Measurements from ENCODE around the gene LRFN4. TPM values are rescaled to one million over a fixed set of nuclear protein-coding genes. Genes with fewer than 3 reads are reported as not detected.

Gene LRFN4
- total RNA-seq, 8 experiments from 2014 or later: 7.7 to 45.9 (median 34.0) TPM

GRCh38 chr11:66870616-66871520, 14.0 kb downstream of the LRFN4 start:
- in situ Hi-C loops (cut with MboI; ENCODE audit: low pct_unique_long_range_greater_than_20kb in 2 of 9, low sequenced_read_pairs in 9 of 9, unreplicated experiment in 9 of 9): no loop called here
- peak in 1 of 8 experiments; percentile 4 for ATAC-seq (replicated peaks in 6 of 8)
- H3K27ac ChIP-seq: no peak overlapping the region
- H3K4me1 ChIP-seq (replicated peaks in 1 of 2): peaks cover 7 to 8% of the 10 kb centered on the region in 2 donors
- H3K4me3 ChIP-seq: no peak overlapping the region
- 50 to 100% (median 87%) methylated on average over 1 to 12 of the region's 39 CpGs; no CpG with 5 or more reads in 6 of the 10 experiments for WGBS, 10 experiments

GRCh38 chr11:66871521-66871901, 14.6 kb downstream of the LRFN4 start:
- ATAC-seq (replicated peaks in 6 of 8): no peak
- Histone ChIP-seq H3K4me1 (replicated peaks in 1 of 2) (peaks cover 9 to 11% of the 10 kb centered on the region in 2 donors), H3K4me3 (no peak overlapping the region), H3K27ac (no peak overlapping the region)
- in situ Hi-C loops (cut with MboI; ENCODE audit: low pct_unique_long_range_greater_than_20kb in 2 of 9, low sequenced_read_pairs in 9 of 9, unreplicated experiment in 9 of 9): no loop called here
- 86 to 100% (median 92%) methylated on average over 1 to 5 of the region's 18 CpGs; no CpG with 5 or more reads in 6 of the 10 experiments for WGBS, 10 experiments

GRCh38 chr11:66874232-66874631, 17.4 kb downstream of the LRFN4 start:
- ATAC-seq (replicated peaks in 6 of 8): no peak
- Histone ChIP-seq H3K4me1 (replicated peaks in 1 of 2) (peaks cover 22 to 25% of the 10 kb centered on the region in 2 donors), H3K27ac (no peak overlapping the region), H3K4me3 (no peak overlapping the region)
- 67 to 100% (median 85%) methylated on average over 2 to 5 of the region's 6 CpGs; no CpG with 5 or more reads in 2 of the 10 experiments for whole genome bisulfite sequencing, 10 experiments
- in situ Hi-C loops (cut with MboI; ENCODE audit: low pct_unique_long_range_greater_than_20kb in 2 of 9, low sequenced_read_pairs in 9 of 9, unreplicated experiment in 9 of 9): no loop called here

GRCh38 chr11:66875378-66875777, 18.5 kb downstream of the LRFN4 start:
- in situ Hi-C loops (cut with MboI; ENCODE audit: low pct_unique_long_range_greater_than_20kb in 2 of 9, low sequenced_read_pairs in 9 of 9, unreplicated experiment in 9 of 9): no loop called here
- Histone ChIP-seq H3K4me3 (no peak overlapping the region), H3K27ac (no peak overlapping the region), H3K4me1 (replicated peaks in 1 of 2) (peaks cover 31 to 36% of the 10 kb centered on the region in 2 donors)
- no peak for ATAC-seq (replicated peaks in 6 of 8)
- WGBS, 10 experiments: 0 to 100% (median 80%) methylated on average over 1 to 3 of the region's 13 CpGs; no CpG with 5 or more reads in 5 of the 10 experiments

- in situ Hi-C loops (cut with MboI; ENCODE audit: low pct_unique_long_range_greater_than_20kb in 2 of 9, low sequenced_read_pairs in 9 of 9, unreplicated experiment in 9 of 9): no loop called here
- H3K4me3 ChIP-seq: no peak overlapping the region
- WGBS, 10 experiments: 20 to 100% (median 88%) methylated on average over 1 to 8 of the region's 9 CpGs; no CpG with 5 or more reads in 1 of the 10 experiments
- H3K27ac ChIP-seq: no peak overlapping the region
- peak in 1 of 8 experiments; percentile 48 for ATAC-seq (replicated peaks in 6 of 8)
- H3K4me1 ChIP-seq (replicated peaks in 1 of 2): peaks cover 50 to 59% of the 10 kb centered on the region in 2 donors
Measured at GRCh38 chr11:66877588-66878385, 20.9 kb downstream of the LRFN4 start.

- peak in 3 of 8 experiments; percentile 20 to 47 (median 29) for ATAC-seq (replicated peaks in 6 of 8)
- WGBS, 10 experiments: 49 to 86% (median 64%) methylated on average over 1 to 7 of the region's 12 CpGs; no CpG with 5 or more reads in 4 of the 10 experiments
- in situ Hi-C loops (cut with MboI; ENCODE audit: low pct_unique_long_range_greater_than_20kb in 2 of 9, low sequenced_read_pairs in 9 of 9, unreplicated experiment in 9 of 9): no loop called here
- H3K27ac ChIP-seq: no peak overlapping the region
- no peak overlapping the region for H3K4me3 ChIP-seq
- H3K4me1 ChIP-seq (replicated peaks in 1 of 2): peaks cover 56 to 64% of the 10 kb centered on the region in 2 donors
Measured at GRCh38 chr11:66878474-66878873, 21.6 kb downstream of the LRFN4 start.

- Histone ChIP-seq H3K4me1 (replicated peaks in 1 of 2) (peaks cover 56 to 66% of the 10 kb centered on the region in 2 donors), H3K4me3 (no peak overlapping the region), H3K27ac (no peak overlapping the region)
- in situ Hi-C loops (cut with MboI; ENCODE audit: low pct_unique_long_range_greater_than_20kb in 2 of 9, low sequenced_read_pairs in 9 of 9, unreplicated experiment in 9 of 9): no loop called here
- no peak for ATAC-seq (replicated peaks in 6 of 8)
- 70 to 93% methylated on average over 2 to 3 of the region's 7 CpGs; no CpG with 5 or more reads in 8 of the 10 experiments for WGBS, 10 experiments
Measured at GRCh38 chr11:66879000-66879399, 22.1 kb downstream of the LRFN4 start.

- no peak overlapping the region for H3K4me3 ChIP-seq
- peaks cover 56 to 66% of the 10 kb centered on the region in 2 donors for H3K4me1 ChIP-seq (replicated peaks in 1 of 2)
- in situ Hi-C loops (cut with MboI; ENCODE audit: low pct_unique_long_range_greater_than_20kb in 2 of 9, low sequenced_read_pairs in 9 of 9, unreplicated experiment in 9 of 9): no loop called here
- H3K27ac ChIP-seq: peak overlapping the region in 1 of 2 donors; percentile 5
- WGBS, 10 experiments: 30 to 87% (median 32%) methylated on average over 2 to 4 of the region's 9 CpGs; no CpG with 5 or more reads in 7 of the 10 experiments
- ATAC-seq (replicated peaks in 6 of 8): peak in 4 of 8 experiments; percentile 3 to 63 (median 58)
Measured at GRCh38 chr11:66879583-66879982, 22.7 kb downstream of the LRFN4 start.

GRCh38 chr11:66879999-66880398, 23.1 kb downstream of the LRFN4 start:
- in situ Hi-C loops (cut with MboI; ENCODE audit: low pct_unique_long_range_greater_than_20kb in 2 of 9, low sequenced_read_pairs in 9 of 9, unreplicated experiment in 9 of 9): no loop called here
- no peak overlapping the region for H3K4me3 ChIP-seq
- H3K4me1 ChIP-seq (replicated peaks in 1 of 2): peaks cover 53 to 65% of the 10 kb centered on the region in 2 donors
- WGBS, 10 experiments: 80 to 90% (median 87%) methylated on average over 1 to 6 of the region's 8 CpGs; no CpG with 5 or more reads in 6 of the 10 experiments
- peak overlapping the region in 1 of 2 donors; percentile 5 for H3K27ac ChIP-seq
- no peak for ATAC-seq (replicated peaks in 6 of 8)

GRCh38 chr11:66880496-66881450, 23.9 kb downstream of the LRFN4 start:
- in situ Hi-C loops (cut with MboI; ENCODE audit: low pct_unique_long_range_greater_than_20kb in 2 of 9, low sequenced_read_pairs in 9 of 9, unreplicated experiment in 9 of 9): no loop called here
- no peak for ATAC-seq (replicated peaks in 6 of 8)
- WGBS, 10 experiments: 0 to 95% (median 82%) methylated on average over 1 to 8 of the region's 14 CpGs; no CpG with 5 or more reads in 3 of the 10 experiments
- no peak overlapping the region for H3K27ac ChIP-seq
- peaks cover 52 to 59% of the 10 kb centered on the region in 2 donors for H3K4me1 ChIP-seq (replicated peaks in 1 of 2)
- no peak overlapping the region for H3K4me3 ChIP-seq

- no peak for ATAC-seq (replicated peaks in 6 of 8)
- H3K4me1 ChIP-seq (replicated peaks in 1 of 2): peaks cover 54 to 56% of the 10 kb centered on the region in 2 donors
- no peak overlapping the region for H3K4me3 ChIP-seq
- no peak overlapping the region for H3K27ac ChIP-seq
- in situ Hi-C loops (cut with MboI; ENCODE audit: low pct_unique_long_range_greater_than_20kb in 2 of 9, low sequenced_read_pairs in 9 of 9, unreplicated experiment in 9 of 9): no loop called here
- 98 to 100% (median 100%) methylated on average over 1 to 8 of the region's 10 CpGs; no CpG with 5 or more reads in 6 of the 10 experiments for WGBS, 10 experiments
Measured at GRCh38 chr11:66881451-66881835, 24.6 kb downstream of the LRFN4 start.

- peaks cover 54 to 56% of the 10 kb centered on the region in 2 donors for H3K4me1 ChIP-seq (replicated peaks in 1 of 2)
- ATAC-seq (replicated peaks in 6 of 8): peak in 1 of 8 experiments; percentile 9
- in situ Hi-C loops (cut with MboI; ENCODE audit: low pct_unique_long_range_greater_than_20kb in 2 of 9, low sequenced_read_pairs in 9 of 9, unreplicated experiment in 9 of 9): no loop called here
- WGBS, 10 experiments: 50 to 93% (median 79%) methylated on average over 1 to 5 of the region's 9 CpGs; no CpG with 5 or more reads in 3 of the 10 experiments
- H3K4me3 ChIP-seq: no peak overlapping the region
- peak overlapping the region in 1 of 2 donors; percentile 71 for H3K27ac ChIP-seq
Measured at GRCh38 chr11:66881927-66882452, 25.1 kb downstream of the LRFN4 start.
